Measurements from ENCODE around the gene KIRREL3. TPM values are rescaled to one million over a fixed set of nuclear protein-coding genes. Genes with fewer than 3 reads are reported as not detected.

The KIRREL3 gene
- total RNA-seq, 1 donor from 2014 or later = 0.13 TPM

GRCh38 chr11:126547691-126548090, 452.9 kb downstream of the KIRREL3 start:
- no peak for ATAC-seq
- no peak for DNase-seq (ENCODE audit: low spot score)

GRCh38 chr11:126547161-126547560, 453.4 kb downstream of the KIRREL3 start:
- DNase-seq (ENCODE audit: low spot score) (no peak), ATAC-seq (no peak)

GRCh38 chr11:126546694-126547093, 453.9 kb downstream of the KIRREL3 start:
- no peak for ATAC-seq
- no peak for DNase-seq (ENCODE audit: low spot score)

- DNase-seq (ENCODE audit: low spot score) = no peak
- ATAC-seq = no peak
Observed at GRCh38 chr11:126546191-126546590, 454.4 kb downstream of the KIRREL3 start.

- DNase-seq (ENCODE audit: low spot score) (no peak), ATAC-seq (no peak)
Observed at GRCh38 chr11:126545057-126545555, 455.5 kb downstream of the KIRREL3 start.

- ATAC-seq = peak; percentile 46
- DNase-seq (ENCODE audit: low spot score) = no peak
Observed at GRCh38 chr11:126544108-126545056, 456.2 kb downstream of the KIRREL3 start.

- DNase-seq (ENCODE audit: low spot score) (no peak), ATAC-seq (no peak)
Observed at GRCh38 chr11:126543691-126544090, 456.9 kb downstream of the KIRREL3 start.

- ATAC-seq = no peak
- no peak for DNase-seq (ENCODE audit: low spot score)
Observed at GRCh38 chr11:126542334-126543015, 458.1 kb downstream of the KIRREL3 start.

GRCh38 chr11:126538071-126538470, 462.5 kb downstream of the KIRREL3 start:
- ATAC-seq = no peak

GRCh38 chr11:126537492-126537891, 463.1 kb downstream of the KIRREL3 start:
- ATAC-seq (no peak), DNase-seq (ENCODE audit: low spot score) (no peak)

More at GRCh38 chr11:126538071-126538470, 462.5 kb downstream of the KIRREL3 start:
- DNase-seq (ENCODE audit: low spot score) = no peak

- ATAC-seq = no peak
- no peak for DNase-seq (ENCODE audit: low spot score)
Observed at GRCh38 chr11:126534141-126534805, 466.3 kb downstream of the KIRREL3 start.

- no peak for ATAC-seq
- DNase-seq (ENCODE audit: low spot score) = no peak
Observed at GRCh38 chr11:126533560-126533959, 467.0 kb downstream of the KIRREL3 start.

GRCh38 chr11:126530416-126530815, 470.2 kb downstream of the KIRREL3 start:
- DNase-seq (ENCODE audit: low spot score) (no peak), ATAC-seq (no peak)

GRCh38 chr11:126529037-126529436, 471.5 kb downstream of the KIRREL3 start:
- no peak for DNase-seq (ENCODE audit: low spot score)
- no peak for ATAC-seq

GRCh38 chr11:126528075-126528474, 472.5 kb downstream of the KIRREL3 start:
- no peak for ATAC-seq
- DNase-seq (ENCODE audit: low spot score) = no peak

GRCh38 chr11:126527651-126528050, 472.9 kb downstream of the KIRREL3 start:
- DNase-seq (ENCODE audit: low spot score) (no peak), ATAC-seq (no peak)

- ATAC-seq (no peak), DNase-seq (ENCODE audit: low spot score) (no peak)
Observed at GRCh38 chr11:126526471-126526870, 474.1 kb downstream of the KIRREL3 start.

- ATAC-seq = no peak
- no peak for DNase-seq (ENCODE audit: low spot score)
Observed at GRCh38 chr11:126525702-126526101, 474.9 kb downstream of the KIRREL3 start.

GRCh38 chr11:126525216-126525615, 475.4 kb downstream of the KIRREL3 start:
- no peak for DNase-seq (ENCODE audit: low spot score)
- ATAC-seq = no peak

GRCh38 chr11:126523441-126524205, 476.9 kb downstream of the KIRREL3 start:
- ATAC-seq = no peak
- no peak for DNase-seq (ENCODE audit: low spot score)
